HepG2 (cell line): Measurements from ENCODE around the gene MAGT1. TPM values are rescaled to one million over a fixed set of nuclear protein-coding genes. Genes with fewer than 3 reads are reported as not detected.

Source experiments
- ATAC-seq: fragments of 200-7000 bp; cut with Tn5 transposase; 3 replicates; pipeline ENCODE4 v1.9.1; 2020; ENCODE audit warnings: mild to moderate bottlenecking, moderate library complexity
- BruUV-seq: library from RNA; stranded (reverse); fragments of 400-500 nt; replicated peaks from 2 replicates; lab custom pipeline; 2021; lab: Mats Ljungman, UMichigan
- CTCF ChIA-PET: fragments of 300-600 bp; formaldehyde crosslinking; extraction: SDS; loops from one replicate; lab custom pipeline; 2021; ENCODE audit warnings: low total read pairs, inconsistent platforms, low intra/inter-chr PET ratio; lab: Yijun Ruan, JAX
- POLR2A ChIA-PET: fragments of 350-600 bp; sonication (Branson Sonifier 250); formaldehyde crosslinking; loops from one replicate; lab custom pipeline; 2020; ENCODE audit warnings: antibody characterized with exemption, inconsistent platforms; lab: Yijun Ruan, JAX
- DNase-seq: peaks from one replicate; pipeline ENCODE4 v3.0.0-alpha.2; 2015; ENCODE audit warnings: low spot score
- FAIRE-seq: peaks from 3 replicates; lab custom pipeline; 2011; peaks lifted over from hg19 to GRCh38; lab: Jason Lieb, UNC
- H2AFZ ChIP-seq: one replicate; pipeline ENCODE4 v1.6.1; 2011; ENCODE audit warnings: low read length, inconsistent platforms
- H3K27ac ChIP-seq: fragments of 300-600 bp; 3 replicates; pipeline ENCODE4 v1.8.0; 2011; ENCODE audit warnings: mixed run types, mild to moderate bottlenecking, mixed read lengths, low read length, inconsistent platforms; ENCODE audit not compliant: insufficient read depth; ENCODE audit errors: extremely low read length
- H3K27me3 ChIP-seq, 2 experiments: fragments of 200-600 bp in 1 of 2; 2 replicates in 1 of 2; 3 replicates in 1 of 2; pipeline versions ENCODE4 v1.6.0 to v1.8.0; 2011; ENCODE audit warnings: low read length in 2 of 2, mild to moderate bottlenecking in 2 of 2, moderate library complexity in 2 of 2, inconsistent platforms in 1 of 2; ENCODE audit not compliant: insufficient read depth in 2 of 2, control insufficient read depth in 1 of 2
- H3K36me3 ChIP-seq, 2 experiments: fragments of 200-600 bp in 1 of 2; replicated peaks in 1 of 2; 2 replicates in 1 of 2; 3 replicates in 1 of 2; pipeline versions ENCODE4 v1.5.1 to v1.8.0; 2011; ENCODE audit warnings: low read length in 2 of 2, inconsistent platforms in 1 of 2; ENCODE audit not compliant: insufficient read depth in 2 of 2, control insufficient read depth in 1 of 2
- H3K4me1 ChIP-seq: 2 replicates; pipeline ENCODE4 v1.5.1; 2012; ENCODE audit warnings: low read length, inconsistent platforms; ENCODE audit not compliant: insufficient read depth
- H3K4me2 ChIP-seq: 2 replicates; pipeline ENCODE4 v1.6.0; 2011; ENCODE audit warnings: low read depth, low read length, inconsistent platforms
- H3K4me3 ChIP-seq, 3 experiments: fragments of 200-600 bp in 1 of 3; sonication (generic), shearing (Covaris generic) in 1 of 3; replicated peaks in 1 of 3; 2 replicates each; pipeline ENCODE4 v1.5.1; 2011 to 2016; ENCODE audit warnings: low read length in 3 of 3, inconsistent platforms in 2 of 3, low read depth in 2 of 3, mild to moderate bottlenecking in 2 of 3, control low read depth in 1 of 3, mixed read lengths in 1 of 3; ENCODE audit not compliant: insufficient read depth in 1 of 3
- H3K79me2 ChIP-seq: one replicate; pipeline ENCODE4 v1.6.1; 2011; ENCODE audit warnings: low read length, inconsistent platforms; ENCODE audit not compliant: insufficient read depth
- H3K9ac ChIP-seq: 2 replicates; pipeline ENCODE4 v1.6.0; 2011; ENCODE audit warnings: mild to moderate bottlenecking, low read depth, low read length, inconsistent platforms; ENCODE audit not compliant: insufficient read depth
- H3K9me3 ChIP-seq: 2 replicates; pipeline ENCODE4 v1.5.1; 2012; ENCODE audit warnings: mild to moderate bottlenecking, low read length
- H4K20me1 ChIP-seq: 2 replicates; pipeline ENCODE4 v1.6.0; 2011; ENCODE audit warnings: inconsistent platforms, mild to moderate bottlenecking, low read length, moderate library complexity; ENCODE audit not compliant: insufficient read depth
- CBX1 ChIP-seq: IDR thresholded peaks from one replicate; pipeline ENCODE4 v1.6.1; 2016; ENCODE audit warnings: antibody characterized with exemption, low read depth
- CREB1 ChIP-seq, 2 experiments: fragments of 450-650 bp in 1 of 2; IDR thresholded peaks; 2 replicates each; pipeline ENCODE4 v1.6.1; 2016 to 2017; ENCODE audit warnings: control low read depth in 1 of 2, mild to moderate bottlenecking in 1 of 2, missing compliant biosample characterization in 1 of 2, missing genetic modification characterization in 1 of 2
- ERF ChIP-seq: IDR thresholded peaks from 2 replicates; pipeline ENCODE4 v1.6.1; 2018; ENCODE audit warnings: missing biosample characterization, missing genetic modification reagents
- ETV6 ChIP-seq: sonication (generic); formaldehyde crosslinking; conservative IDR thresholded peaks from 2 replicates; pipeline ENCODE4 v1.4.0; 2020; ENCODE audit warnings: missing genetic modification reagents
- NFATC3 ChIP-seq: sonication (generic); formaldehyde crosslinking; IDR thresholded peaks from 2 replicates; pipeline ENCODE4 v1.5.1; 2020; ENCODE audit warnings: mild to moderate bottlenecking, missing genetic modification reagents
- SETDB1 ChIP-seq: sonication (generic); formaldehyde crosslinking; IDR thresholded peaks from 2 replicates; pipeline ENCODE4 v1.5.1; 2020; ENCODE audit warnings: missing genetic modification reagents, mild to moderate bottlenecking, borderline replicate concordance
- ZNF180 ChIP-seq: sonication (generic); formaldehyde crosslinking; IDR thresholded peaks from 2 replicates; pipeline ENCODE4 v1.4.0; 2020; ENCODE audit warnings: low read depth, missing genetic modification reagents, borderline replicate concordance
- ZNF20 ChIP-seq: sonication (generic); formaldehyde crosslinking; IDR thresholded peaks from 2 replicates; pipeline ENCODE4 v1.4.0; 2020; ENCODE audit warnings: mild to moderate bottlenecking, moderate library complexity, missing genetic modification reagents
- ZNF275 ChIP-seq: sonication (generic); formaldehyde crosslinking; IDR thresholded peaks from 2 replicates; pipeline ENCODE4 v1.8.0; 2022; ENCODE audit warnings: missing genetic modification reagents, mild to moderate bottlenecking, inconsistent platforms, borderline replicate concordance
- ZNF280D ChIP-seq: sonication (generic); formaldehyde crosslinking; IDR thresholded peaks from 2 replicates; pipeline ENCODE4 v1.5.1; 2020; ENCODE audit warnings: mild to moderate bottlenecking, missing genetic modification reagents
- ZNF33A ChIP-seq: sonication (generic); formaldehyde crosslinking; IDR thresholded peaks from 2 replicates; pipeline ENCODE4 v1.5.1; 2020; ENCODE audit warnings: missing genetic modification reagents, mild to moderate bottlenecking, moderate library complexity, borderline replicate concordance
- WGBS: methylation state at CpG from one replicate; pipeline ENCODE4 v1.1.6; 2017; ENCODE audit warnings: low lambda C conversion rate; 5-methylcytosine and 5-hydroxymethylcytosine counted together
- in situ Hi-C: cut with HindIII; loops from 2 replicates; pipeline ENCODE4 v1.10.0; 2017; ENCODE audit warnings: low pct_unique_long_range_greater_than_20kb; ENCODE audit not compliant: extremely low pct_ligation_motif_present
- intact Hi-C: fragments of 100-400 bp; cut with micrococcal nuclease; formaldehyde crosslinking; loops from one replicate; pipeline ENCODE4 v1.10.0; 2022; ENCODE audit not compliant: unreplicated experiment
- polyA plus RNA-seq, 8 experiments: library from polyadenylated mRNA; depleted of rRNA in 3 of 8; stranded (reverse) in 7 of 8; unstranded in 1 of 8; fragments of >200 nt; fragmentation: Illumina TruSeq in 4 of 8; extraction: Trizol in 4 of 8; gene quantifications; 2 replicates each; pipeline versions ENCODE4 v1.2.1 to v1.2.3, GENCODE V29; 2011 to 2016; ENCODE audit warnings: low read depth in 4 of 8, missing spikeins in 1 of 8, mixed read lengths in 1 of 8; ENCODE audit not compliant: insufficient read depth in 1 of 8
- total RNA-seq, 5 experiments: library from RNA; depleted of rRNA; stranded (reverse); fragments of >200 nt; fragmentation: Illumina TruSeq; extraction: Trizol; gene quantifications; 2 replicates each; pipeline ENCODE4 v1.2.3, GENCODE V29; 2016; ENCODE audit warnings: low read depth in 1 of 5
- TF ChIP-seq, protein P1 (sequence below): sonication (generic); formaldehyde crosslinking; IDR thresholded peaks from 2 replicates; pipeline ENCODE4 v1.8.0; 2022; ENCODE audit warnings: mild to moderate bottlenecking, missing genetic modification reagents; ENCODE audit not compliant: insufficient replicate concordance

MAGT1 gene
- total and polyA plus RNA-seq, 2 of the 13 experiments (the other 11 are each of a cell fraction or from before 2014, with no cell fraction given): 38.0 to 75.0 TPM

DNA sequence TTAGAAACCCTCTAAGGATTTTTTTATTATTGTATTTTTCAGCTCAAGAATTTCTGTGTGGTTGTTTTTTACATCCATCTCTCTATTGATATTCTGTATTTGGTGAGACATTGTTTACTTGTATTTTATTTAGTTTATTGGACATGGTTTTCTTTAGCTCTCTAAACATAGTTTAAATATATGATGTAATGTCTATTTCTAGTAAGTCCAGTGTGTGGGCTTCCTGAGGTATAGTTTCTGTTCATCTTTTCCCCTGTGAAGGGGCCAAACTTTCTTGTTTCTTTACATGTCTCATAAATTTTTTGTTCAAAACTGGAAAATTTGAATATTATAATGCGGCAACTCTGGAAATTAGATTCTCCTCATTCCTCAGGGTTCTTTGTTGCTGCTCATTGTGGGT lies 81.0 kb downstream of the MAGT1 start:
- DNase-seq (no peak), ATAC-seq (no peak), FAIRE-seq (no peak)
- in situ Hi-C loops: no loop called here
- Histone ChIP-seq H3K27ac (no peak overlapping the region), H3K9ac (no peak overlapping the region), H3K79me2 (no peaks in the 10 kb centered on the region), H3K4me3 (no peak overlapping the region), H3K9me3 (no peaks in the 10 kb centered on the region), H3K36me3 (no peaks in the 10 kb centered on the region), H3K27me3 (no peaks in the 10 kb centered on the region), H4K20me1 (no peaks in the 10 kb centered on the region), H3K4me2 (no peak overlapping the region), H2AFZ (no peak overlapping the region), H3K4me1 (no peaks in the 10 kb centered on the region)
- intact Hi-C loops: no loop called here
- BruUV-seq: no TSS peak
- CTCF ChIA-PET: no interaction called here
- POLR2A ChIA-PET: no interaction called here
- 73% methylated on average over 1 of the region's 1 CpG for WGBS
- no peak for TF ChIP-seq ERF (CRISPR knock-in tag)
- TF ChIP-seq SETDB1 (CRISPR knock-in tag): no peak
- no peak for TF ChIP-seq ZNF275
- no peak for TF ChIP-seq CREB1 (IDR thresholded peaks at IDR 0.05)
- TF ChIP-seq CREB1 (CRISPR knock-in tag; IDR thresholded peaks at IDR 0.05): no peak
- TF ChIP-seq ZNF20 (CRISPR knock-in tag): no peak
- no peak for TF ChIP-seq ZNF280D (CRISPR knock-in tag)
- no peak for TF ChIP-seq CBX1
- no peak for TF ChIP-seq NFATC3 (CRISPR knock-in tag)
- TF ChIP-seq ETV6 (CRISPR knock-in tag): no peak
- TF ChIP-seq, protein P1, sequence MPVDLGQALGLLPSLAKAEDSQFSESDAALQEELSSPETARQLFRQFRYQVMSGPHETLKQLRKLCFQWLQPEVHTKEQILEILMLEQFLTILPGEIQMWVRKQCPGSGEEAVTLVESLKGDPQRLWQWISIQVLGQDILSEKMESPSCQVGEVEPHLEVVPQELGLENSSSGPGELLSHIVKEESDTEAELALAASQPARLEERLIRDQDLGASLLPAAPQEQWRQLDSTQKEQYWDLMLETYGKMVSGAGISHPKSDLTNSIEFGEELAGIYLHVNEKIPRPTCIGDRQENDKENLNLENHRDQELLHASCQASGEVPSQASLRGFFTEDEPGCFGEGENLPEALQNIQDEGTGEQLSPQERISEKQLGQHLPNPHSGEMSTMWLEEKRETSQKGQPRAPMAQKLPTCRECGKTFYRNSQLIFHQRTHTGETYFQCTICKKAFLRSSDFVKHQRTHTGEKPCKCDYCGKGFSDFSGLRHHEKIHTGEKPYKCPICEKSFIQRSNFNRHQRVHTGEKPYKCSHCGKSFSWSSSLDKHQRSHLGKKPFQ (CRISPR knock-in tag): no peak
- TF ChIP-seq ZNF33A (CRISPR knock-in tag): no peak
- TF ChIP-seq ZNF180 (CRISPR knock-in tag): no peak
- TF ChIP-seq, all 625 proteins: peak for 0
